ENCODE measurements around the gene SLAMF9.
A peak's percentile ranks its signal among the peaks of the same experiment; 100 is the strongest.

- TF ChIP-seq CTCF (IDR thresholded peaks at IDR 0.05) (no peak), POLR2A (IDR thresholded peaks at IDR 0.05; ENCODE audit: low read length) (no peak), RAD21 (conservative IDR thresholded peaks at IDR 0.05 in 1 of 2, IDR thresholded peaks at IDR 0.05 in 1 of 2) (no peak), EP300 (IDR thresholded peaks at IDR 0.05) (peak; percentile 90 to 91), KDM5A (IDR thresholded peaks at IDR 0.05) (no peak), SREBF2 (IDR thresholded peaks at IDR 0.05) (no peak), BCL3 (IDR thresholded peaks at IDR 0.05) (peak; percentile 87; the same call in 2 of the 3 replicates), PBX3 (IDR thresholded peaks at IDR 0.05) (no peak; the same call in 1 of the 2 replicates)
Measured at GRCh38 chr1:159924025-159924790, 29.8 kb downstream of the SLAMF9 start.

Data from A549 (cell line).